CD14-positive monocyte (primary cell): Measurements from ENCODE around the gene STOML3. TPM values are rescaled to one million over a fixed set of nuclear protein-coding genes. Genes with fewer than 3 reads are reported as not detected.

Source experiments
- DNase-seq, 3 donors: peaks; one replicate each; pipeline ENCODE4 v3.0.0-alpha.2; 2011 to 2022
- H2AFZ ChIP-seq: 2 replicates; pipeline ENCODE4 v1.6.0; 2012; ENCODE audit warnings: mild to moderate bottlenecking, low read depth, low read length, inconsistent platforms; ENCODE audit not compliant: insufficient read depth, poor library complexity, severe bottlenecking
- H3K27ac ChIP-seq, 2 donors: 1 replicate in 1 of 2; 2 replicates in 1 of 2; pipeline ENCODE4 v1.5.1; 2012 to 2013; ENCODE audit warnings: low read length in 2 of 2, control low read depth in 1 of 2, inconsistent platforms in 1 of 2, low read depth in 1 of 2, mild to moderate bottlenecking in 1 of 2
- H3K27me3 ChIP-seq, 2 donors: one replicate each; pipeline versions ENCODE4 v1.6.0 to v1.6.1; 2011 to 2013; ENCODE audit warnings: low read length in 2 of 2; ENCODE audit not compliant: control insufficient read depth in 2 of 2, insufficient read depth in 2 of 2
- H3K36me3 ChIP-seq, 2 donors: replicated peaks in 1 of 2; 1 replicate in 1 of 2; 2 replicates in 1 of 2; pipeline versions ENCODE4 v1.5.1 to v1.6.1; 2012 to 2013; ENCODE audit warnings: low read length in 2 of 2, control low read depth in 1 of 2, inconsistent platforms in 1 of 2, mild to moderate bottlenecking in 1 of 2; ENCODE audit not compliant: insufficient read depth in 2 of 2, control insufficient read depth in 1 of 2
- H3K4me1 ChIP-seq, 2 donors: 1 replicate in 1 of 2; 2 replicates in 1 of 2; pipeline versions ENCODE4 v1.5.1 to v1.6.1; 2012 to 2013; ENCODE audit warnings: low read length in 2 of 2, control low read depth in 1 of 2, inconsistent platforms in 1 of 2, mild to moderate bottlenecking in 1 of 2, moderate library complexity in 1 of 2; ENCODE audit not compliant: insufficient read depth in 2 of 2, control insufficient read depth in 1 of 2
- H3K4me2 ChIP-seq: replicated peaks from 2 replicates; pipeline ENCODE3; 2012; ENCODE audit warnings: low read length, moderate library complexity, mild to moderate bottlenecking; ENCODE audit not compliant: poor library complexity, severe bottlenecking; ENCODE audit errors: extremely low read depth
- H3K4me3 ChIP-seq, 3 experiments: fragments of 200-600 bp in 1 of 3; sonication (generic) in 1 of 3; replicated peaks in 1 of 3; 1 replicate in 2 of 3; 2 replicates in 1 of 3; pipeline ENCODE4 v1.5.1; 2011 to 2013; ENCODE audit warnings: low read length in 3 of 3, mild to moderate bottlenecking in 3 of 3, control low read depth in 2 of 3, low read depth in 2 of 3, inconsistent platforms in 1 of 3, moderate library complexity in 1 of 3
- H3K79me2 ChIP-seq: 2 replicates; pipeline ENCODE4 v1.6.0; 2012; ENCODE audit warnings: mild to moderate bottlenecking, control low read depth, inconsistent platforms, low read length, moderate library complexity; ENCODE audit not compliant: insufficient read depth
- H3K9ac ChIP-seq: 2 replicates; pipeline ENCODE4 v1.6.0; 2017; ENCODE audit warnings: low read length, mild to moderate bottlenecking; ENCODE audit not compliant: insufficient read depth, poor library complexity, severe bottlenecking
- H3K9me3 ChIP-seq, 2 donors: replicated peaks in 1 of 2; 1 replicate in 1 of 2; 2 replicates in 1 of 2; pipeline versions ENCODE4 v1.5.1 to v1.6.1; 2012 to 2013; ENCODE audit warnings: low read length in 2 of 2, control low read depth in 1 of 2; ENCODE audit not compliant: control insufficient read depth in 1 of 2, insufficient read depth in 1 of 2
- H4K20me1 ChIP-seq: 2 replicates; pipeline ENCODE4 v1.6.0; 2012; ENCODE audit warnings: mild to moderate bottlenecking, low read length, control low read depth, moderate library complexity; ENCODE audit not compliant: insufficient read depth
- H3K27ac Mint-ChIP-seq, 7 donors: one replicate each; pipeline ENCODE4 v1.8.0; 2020; ENCODE audit warnings: mild to moderate bottlenecking in 7 of 7, mixed read lengths in 7 of 7, moderate library complexity in 6 of 7, inconsistent platforms in 2 of 7
- H3K27me3 Mint-ChIP-seq, 3 donors: one replicate each; pipeline ENCODE4 v1.8.0; 2021 to 2022; ENCODE audit warnings: low read depth in 3 of 3, mild to moderate bottlenecking in 3 of 3, mixed read lengths in 3 of 3, moderate library complexity in 3 of 3, inconsistent platforms in 1 of 3
- H3K36me3 Mint-ChIP-seq, 2 donors: one replicate each; pipeline ENCODE4 v1.8.0; 2020; ENCODE audit warnings: mixed read lengths in 2 of 2, inconsistent platforms in 1 of 2, mild to moderate bottlenecking in 1 of 2
- H3K4me1 Mint-ChIP-seq: one replicate; pipeline ENCODE4 v1.8.0; 2020; ENCODE audit warnings: mild to moderate bottlenecking, mixed read lengths
- H3K4me3 Mint-ChIP-seq, 2 donors: one replicate each; pipeline ENCODE4 v1.8.0; 2020; ENCODE audit warnings: mild to moderate bottlenecking in 2 of 2, mixed read lengths in 2 of 2, moderate library complexity in 1 of 2
- H3K9me3 Mint-ChIP-seq, 7 donors: one replicate each; pipeline ENCODE4 v1.8.0; 2020 to 2022; ENCODE audit warnings: mixed read lengths in 7 of 7, mild to moderate bottlenecking in 6 of 7, moderate library complexity in 6 of 7, inconsistent platforms in 2 of 7
- CTCF ChIP-seq: fragments of 200-600 bp; IDR thresholded peaks from one replicate; pipeline ENCODE4 v1.8.0; 2022; ENCODE audit warnings: antibody characterized with exemption, mild to moderate bottlenecking
- WGBS: methylation state at CpG from one replicate; pipeline ENCODE4 v1.1.5; 2013; ENCODE audit warnings: missing lambda C conversion rate; ENCODE audit not compliant: insufficient coverage; 5-methylcytosine and 5-hydroxymethylcytosine counted together
- intact Hi-C, 2 donors: fragments of 100-400 bp; cut with micrococcal nuclease; formaldehyde crosslinking; loops; one replicate each; pipeline versions ENCODE4 v1.15.0 to v1.15.1; 2023
- polyA plus RNA-seq, 3 donors: library from polyadenylated mRNA; depleted of rRNA in 1 of 3; unstranded in 2 of 3; stranded (reverse) in 1 of 3; fragments of 300-500 nt in 2 of 3; fragments of >200 nt in 1 of 3; fragmentation: Illumina TruSeq in 2 of 3; gene quantifications; 1 replicate in 2 of 3; 2 replicates in 1 of 3; pipeline ENCODE4 v1.2.3, GENCODE V29; 2012 to 2021

STOML3 gene
- polyA plus RNA-seq, 3 donors, result not detected

GRCh38 chr13:38957794-38958592, 32.6 kb downstream of the STOML3 start:
- no peak overlapping the region for H3K27ac Mint-ChIP-seq

GRCh38 chr13:38954844-38955243, 35.8 kb downstream of the STOML3 start:
- H3K9ac ChIP-seq, result no peak overlapping the region
- peaks cover 2% of the 10 kb centered on the region for H3K4me1 Mint-ChIP-seq
- H3K27ac ChIP-seq, result no peak overlapping the region
- H3K4me1 ChIP-seq, result no peaks in the 10 kb centered on the region
- H3K4me2 ChIP-seq, result no peak overlapping the region
- no peak overlapping the region for H3K4me3 ChIP-seq
- H3K9me3 ChIP-seq, result peaks cover 0 to 13% of the 10 kb centered on the region in 2 donors
- no peak overlapping the region for H3K4me3 Mint-ChIP-seq
- no peaks in the 10 kb centered on the region for H4K20me1 ChIP-seq
- no peaks in the 10 kb centered on the region for H3K36me3 ChIP-seq
- DNase-seq, result no peak
- no peaks in the 10 kb centered on the region for H3K27me3 ChIP-seq
- H3K79me2 ChIP-seq, result no peaks in the 10 kb centered on the region
- no peaks in the 10 kb centered on the region for H3K36me3 Mint-ChIP-seq
- intact Hi-C loops, result no loop called here
- H2AFZ ChIP-seq, result no peak overlapping the region
- H3K27ac Mint-ChIP-seq, result no peak overlapping the region
- peaks cover 2 to 21% (median 4%) of the 10 kb centered on the region in 7 donors for H3K9me3 Mint-ChIP-seq
- peaks cover 0 to 2% (median 0%) of the 10 kb centered on the region in 3 donors for H3K27me3 Mint-ChIP-seq
- no peak for TF ChIP-seq CTCF

More at GRCh38 chr13:38957794-38958592, 32.6 kb downstream of the STOML3 start:
- Histone ChIP-seq H3K36me3 (no peaks in the 10 kb centered on the region), H3K9ac (no peak overlapping the region), H3K27me3 (no peaks in the 10 kb centered on the region), H4K20me1 (no peaks in the 10 kb centered on the region), H2AFZ (no peak overlapping the region), H3K9me3 (peaks cover 0 to 13% of the 10 kb centered on the region in 2 donors), H3K4me3 (no peak overlapping the region), H3K4me1 (no peaks in the 10 kb centered on the region), H3K4me2 (no peak overlapping the region), H3K79me2 (no peaks in the 10 kb centered on the region), H3K27ac (no peak overlapping the region)
- peaks cover 0 to 2% (median 0%) of the 10 kb centered on the region in 3 donors for H3K27me3 Mint-ChIP-seq
- TF ChIP-seq CTCF, result no peak
- peaks cover 2 to 29% (median 7%) of the 10 kb centered on the region in 7 donors for H3K9me3 Mint-ChIP-seq
- no peak for DNase-seq
- H3K36me3 Mint-ChIP-seq, result no peaks in the 10 kb centered on the region
- no peak overlapping the region for H3K4me3 Mint-ChIP-seq
- WGBS, result 95% methylated on average over 8 of the region's 11 CpGs
- intact Hi-C loops, result no loop called here
- H3K4me1 Mint-ChIP-seq, result no peaks in the 10 kb centered on the region
